Embryonic facial prominence (tissue), 1 donor: Measurements from ENCODE around the gene RSPH10B2.
"Not testable (repeated sequence)": the region's sequence is repeated elsewhere in the genome, so short reads cannot be mapped to it uniquely, and the experiment has no call there.

Experiments used
- DNase-seq: peaks from one replicate; pipeline ENCODE4 v3.0.0-alpha.2; 2016; ENCODE audit errors: extremely low spot score

Gene RSPH10B2

DNA sequence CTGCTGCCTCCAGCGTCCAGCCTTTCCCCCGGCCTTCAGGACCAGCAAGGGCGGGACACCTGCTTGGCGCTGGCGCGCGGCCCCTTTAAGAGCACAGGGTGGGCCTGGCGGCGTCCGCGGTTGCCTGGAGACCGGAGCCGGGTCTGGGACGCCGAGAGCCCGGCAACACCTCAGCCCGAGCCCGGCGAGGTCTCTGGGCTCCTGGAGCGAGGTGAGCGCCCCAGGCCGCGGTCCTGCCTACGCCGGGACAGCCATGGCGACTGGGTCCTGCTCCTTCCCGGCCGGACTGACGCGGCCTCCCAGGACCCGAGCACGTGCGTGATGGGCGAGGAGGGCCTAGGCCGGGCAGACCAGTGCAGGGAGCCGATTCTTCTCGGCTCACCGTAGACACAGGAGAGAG, at the start of gene RSPH10B2:
Gene RSPH10B2 (plus strand): TSS at position 140 of the 400 bp plus-strand sequence. CDS start 3,575 bp downstream, outside the sequence.
- not testable (repeated sequence) for DNase-seq

DNA sequence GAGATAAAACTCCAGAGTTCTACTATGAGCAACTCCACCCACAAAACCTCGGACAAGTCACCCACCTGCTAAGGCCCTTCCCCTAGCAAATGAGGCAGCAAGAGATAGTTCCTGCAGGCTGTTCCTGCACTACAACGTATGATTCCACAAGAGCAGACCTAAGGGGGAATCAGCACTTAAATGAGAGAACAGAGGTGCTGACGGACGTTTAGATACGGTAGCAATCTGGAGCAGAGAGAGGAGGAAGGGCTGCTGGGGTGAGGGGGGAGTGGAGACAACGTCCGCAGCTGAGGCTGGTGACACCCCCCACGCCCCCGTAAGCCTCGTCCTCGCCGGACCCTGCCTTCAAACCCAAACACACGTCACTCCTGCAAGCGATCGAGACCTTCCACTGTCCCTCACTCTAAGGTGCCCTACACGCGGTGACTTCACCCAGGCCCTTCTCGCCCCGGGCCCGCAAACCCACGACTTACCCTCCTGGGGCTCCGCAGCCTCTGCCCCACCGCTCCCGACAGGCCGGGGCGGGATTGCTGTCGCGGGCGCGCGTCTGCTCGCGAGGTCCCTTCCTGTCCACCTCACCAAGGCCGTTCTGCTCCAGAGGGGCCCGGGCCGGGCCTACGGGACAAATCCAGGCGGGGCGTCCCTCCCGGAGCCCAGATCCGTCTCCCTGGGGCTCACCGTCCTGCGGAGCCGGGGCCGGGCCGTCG, 47.8 kb upstream of the RSPH10B2 start:
- no peak for DNase-seq

DNA sequence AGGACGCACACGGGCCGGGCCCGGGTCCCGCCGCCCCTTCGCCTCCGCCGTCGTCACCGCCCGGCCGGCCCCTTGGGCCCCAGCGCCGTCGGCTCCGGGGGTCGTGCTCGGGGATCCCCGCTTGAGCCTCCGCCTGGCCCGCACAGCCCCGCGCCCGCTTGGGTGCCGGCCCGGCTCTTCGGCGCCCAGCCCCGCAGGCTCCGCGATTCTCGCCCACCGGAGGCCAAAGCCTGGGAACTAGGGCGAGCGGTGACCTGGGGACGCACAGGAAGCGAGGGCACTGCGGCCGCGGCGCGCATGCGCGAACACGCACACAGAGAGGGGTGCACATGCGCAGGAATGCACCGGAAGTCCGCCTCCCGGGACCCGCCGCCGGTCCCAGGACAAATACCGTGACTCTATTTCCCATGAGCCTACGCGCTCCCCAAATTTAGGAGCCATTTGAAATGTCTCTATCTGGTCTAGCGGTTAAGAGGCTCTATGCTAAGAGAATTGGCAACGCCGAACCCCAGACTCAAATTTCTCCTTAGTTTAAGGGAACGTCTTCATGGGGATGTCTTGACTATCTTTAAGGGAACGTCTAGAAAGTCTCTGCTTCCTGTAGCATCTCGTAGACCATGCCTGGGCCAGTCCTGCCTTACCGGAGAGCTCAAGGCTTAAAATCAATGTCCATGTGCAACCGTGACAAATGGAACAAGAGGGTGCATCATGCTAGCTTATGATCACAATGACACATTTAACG, 47.1 kb upstream of the RSPH10B2 start, which contains the start of gene ZNF12:
Gene ZNF12 (minus strand): TSS at position 282 of the 742 bp plus-strand sequence. CDS start 1,774 bp downstream, outside the sequence.
- peak; percentile 88 for DNase-seq

DNA sequence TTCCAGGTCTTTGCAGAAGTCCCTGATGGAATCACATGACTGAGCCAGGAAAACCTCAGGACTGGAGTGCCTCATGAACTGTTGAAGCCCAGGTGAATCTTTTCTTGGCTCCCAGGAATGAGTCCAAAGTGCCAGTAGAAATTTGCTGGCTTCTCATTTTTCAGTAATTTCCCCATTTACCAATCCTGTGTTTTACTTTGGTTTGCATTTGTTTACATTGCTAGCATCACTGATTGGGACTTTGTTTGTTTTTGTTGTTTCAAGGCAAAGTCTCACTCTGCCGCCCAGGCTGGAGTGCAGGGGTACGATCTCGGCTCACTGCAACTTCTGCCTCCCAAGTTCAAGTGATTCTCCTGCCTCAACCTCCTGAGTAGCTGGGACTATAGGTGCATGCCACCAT, 45.6 kb upstream of the RSPH10B2 start:
- DNase-seq: no peak

DNA sequence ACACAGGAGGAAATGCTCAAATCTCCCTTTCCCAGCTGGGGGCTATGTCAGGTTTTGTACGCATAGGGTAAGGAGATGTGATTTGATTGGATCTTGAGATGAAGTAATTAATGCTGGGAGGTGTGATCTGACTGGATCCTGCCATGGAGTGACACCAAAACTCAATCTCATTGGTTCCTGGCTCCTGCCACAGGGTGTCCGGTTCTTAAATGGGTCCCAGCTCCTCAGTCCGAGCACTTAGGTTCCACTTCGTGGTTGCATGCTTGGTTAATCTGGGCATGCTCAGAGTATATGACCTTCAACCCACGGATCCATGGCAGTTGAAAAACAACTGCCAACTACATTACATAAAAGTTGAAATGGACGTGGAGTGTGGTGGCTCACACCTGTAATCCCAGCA, 44.1 kb upstream of the RSPH10B2 start:
- DNase-seq: no peak

DNA sequence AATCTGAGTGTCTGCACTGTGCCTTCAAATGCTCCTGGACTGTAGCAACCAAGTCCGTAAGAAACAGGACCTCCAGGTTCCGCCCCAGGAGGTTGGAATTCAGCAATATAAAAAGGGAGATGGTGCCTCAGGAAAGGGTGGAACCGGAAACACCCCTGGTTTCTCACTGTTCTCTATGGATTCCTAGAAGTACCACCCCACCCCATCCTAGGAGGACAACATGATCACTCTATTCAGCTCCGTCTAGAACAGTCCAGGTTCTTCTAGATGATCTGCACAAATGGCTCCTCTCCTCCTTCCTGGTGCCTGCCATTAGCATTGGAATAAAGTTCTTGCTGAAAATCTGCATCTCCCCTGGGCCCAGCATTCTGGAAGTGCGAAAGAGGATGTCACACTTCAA, 39.5 kb upstream of the RSPH10B2 start:
- no peak for DNase-seq

DNA sequence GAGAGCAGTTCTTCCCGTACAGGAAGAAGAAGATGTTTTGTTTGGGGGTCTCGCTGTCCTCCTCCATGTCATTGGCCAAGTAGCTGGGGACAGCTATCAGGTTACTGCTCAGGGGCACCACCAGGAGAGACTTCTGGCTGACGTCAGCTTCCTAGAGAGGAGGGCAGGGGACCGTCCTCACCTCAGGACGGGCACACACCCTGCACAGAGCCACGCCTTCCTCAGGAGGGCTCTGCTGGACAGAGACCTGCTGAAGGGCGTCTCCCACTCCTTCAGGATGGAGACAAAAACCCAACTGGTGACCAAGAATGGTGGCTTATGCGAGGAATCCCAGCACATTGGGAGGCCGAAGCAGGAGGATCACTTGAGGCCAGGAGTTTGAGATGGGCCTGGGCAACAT, 38.0 kb upstream of the RSPH10B2 start:
- not testable (repeated sequence) for DNase-seq

DNA sequence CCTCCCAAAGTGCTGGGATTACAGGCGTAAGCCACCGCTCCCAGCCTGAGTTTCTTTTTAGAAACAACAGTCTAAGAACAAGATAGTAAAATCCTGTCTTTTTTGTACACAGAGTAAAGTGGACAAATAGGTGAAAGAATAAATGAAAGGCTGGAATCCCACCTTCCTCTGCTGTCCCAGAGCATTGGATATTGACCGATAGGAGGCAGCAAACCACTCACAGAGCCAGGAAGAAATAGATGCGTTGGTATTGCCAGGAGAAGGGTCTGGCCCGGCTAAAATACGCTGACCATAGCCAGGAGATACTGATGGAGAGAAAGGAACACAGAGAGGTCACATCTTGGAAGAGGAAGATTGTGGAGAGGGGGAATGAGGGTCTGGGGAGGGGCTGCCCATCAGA, 35.8 kb upstream of the RSPH10B2 start:
- no peak for DNase-seq

DNA sequence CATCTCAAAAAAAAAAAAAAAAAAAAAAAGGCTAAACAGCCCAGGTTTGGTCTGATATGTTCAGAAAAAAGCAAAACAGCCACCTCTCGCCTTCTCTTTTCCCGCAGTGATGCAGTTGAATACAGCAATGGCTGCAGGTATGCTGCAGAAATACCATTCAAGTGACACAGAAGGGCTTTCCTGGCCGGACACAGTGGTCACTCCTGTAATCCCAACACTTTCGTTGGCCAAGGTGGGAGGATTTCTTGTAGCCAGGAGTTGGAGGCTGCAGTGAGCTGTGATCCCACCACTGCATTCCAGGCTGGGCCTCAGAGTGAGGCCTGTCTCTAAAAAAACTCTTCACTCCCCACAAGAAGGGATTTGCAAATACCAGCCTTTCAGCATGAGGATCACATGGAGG, 29.6 kb upstream of the RSPH10B2 start:
- DNase-seq: not testable (repeated sequence)

DNA sequence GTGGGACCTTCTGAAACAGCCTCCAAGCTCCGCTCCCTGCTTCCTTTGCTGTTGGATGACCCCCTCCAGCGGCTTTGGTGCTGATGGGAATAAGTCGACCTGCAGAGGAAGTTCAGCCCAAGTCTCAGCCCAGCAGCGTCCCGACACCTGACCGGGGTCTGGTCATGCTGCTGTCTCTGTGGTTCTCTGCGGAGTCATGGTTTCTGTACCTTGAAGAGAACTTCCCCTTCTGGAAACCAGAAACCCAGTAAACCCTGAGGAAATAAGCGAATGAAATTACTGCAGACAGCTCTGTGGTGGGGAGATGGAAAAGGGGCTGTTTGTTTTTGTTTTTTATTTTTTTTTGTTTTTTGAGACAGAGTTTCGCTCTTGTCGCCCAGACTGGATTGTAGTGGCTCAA, 28.9 kb upstream of the RSPH10B2 start:
- DNase-seq: no peak

DNA sequence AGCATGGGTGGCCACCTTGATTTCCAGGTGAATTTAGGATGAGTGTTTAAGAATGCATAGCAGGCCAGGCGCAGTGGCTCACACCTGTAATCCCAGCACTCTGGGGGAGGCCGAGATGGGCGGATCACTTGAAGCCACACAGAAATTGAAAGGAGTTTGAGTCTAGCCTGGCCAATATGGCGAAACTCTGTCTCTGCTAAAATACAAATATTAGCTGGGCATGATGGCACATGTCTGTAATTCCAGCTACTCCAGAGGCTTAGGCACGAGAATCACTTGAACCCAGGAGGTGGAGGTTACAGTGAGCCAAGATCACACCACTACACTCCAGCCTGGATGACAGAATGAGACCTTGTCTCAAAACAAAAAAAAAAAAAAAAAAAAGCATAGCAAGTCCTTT, 27.6 kb upstream of the RSPH10B2 start:
- DNase-seq: not testable (repeated sequence)

DNA sequence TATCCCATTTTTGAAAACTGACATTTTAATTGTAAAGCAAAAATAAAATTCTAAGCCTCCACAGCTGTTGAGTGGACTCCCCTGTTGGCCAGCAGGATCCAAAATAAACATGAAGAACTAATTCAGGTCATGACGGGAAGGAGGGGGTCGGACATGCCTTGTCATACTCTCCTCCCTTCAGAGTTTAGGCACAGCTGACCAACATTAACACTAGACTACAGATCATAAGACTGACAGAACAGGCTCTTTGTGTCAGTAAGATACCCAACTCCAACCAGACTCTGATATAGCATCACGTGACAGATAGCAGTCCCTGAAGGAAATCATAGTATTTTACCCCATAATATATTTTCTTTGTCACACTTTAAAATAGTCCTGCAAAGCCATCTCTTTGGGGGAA, 26.2 kb upstream of the RSPH10B2 start:
- DNase-seq: no peak

DNA sequence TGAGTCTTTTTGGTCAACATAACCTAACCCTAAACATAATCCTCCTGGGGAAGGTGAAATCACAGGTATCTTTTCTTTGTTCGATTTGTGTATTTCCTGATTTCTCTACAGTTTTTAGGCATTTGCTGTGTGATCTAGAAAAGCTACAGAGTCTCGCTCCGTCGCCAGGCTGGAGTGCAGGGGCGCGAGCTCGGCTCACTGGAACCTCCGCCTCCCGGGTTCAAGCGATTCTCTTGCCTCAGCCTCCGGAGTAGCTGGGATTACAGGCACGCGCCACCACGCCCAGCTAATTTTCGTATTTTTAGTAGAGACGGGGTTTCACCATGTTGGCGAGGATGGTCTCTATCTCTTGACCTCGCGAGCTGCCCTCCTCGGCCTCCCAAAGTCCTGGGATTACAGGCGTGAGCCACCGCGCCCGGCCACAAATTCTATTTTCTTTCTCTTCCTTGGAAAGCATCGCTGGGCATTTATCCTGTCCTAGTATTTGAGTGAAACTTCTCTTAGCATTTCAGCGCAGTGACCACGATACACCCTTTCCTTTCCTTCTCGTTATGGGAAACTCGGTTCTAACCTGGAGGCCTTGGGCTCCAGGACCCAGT, 24.9 kb upstream of the RSPH10B2 start:
- DNase-seq: not testable (repeated sequence)

DNA sequence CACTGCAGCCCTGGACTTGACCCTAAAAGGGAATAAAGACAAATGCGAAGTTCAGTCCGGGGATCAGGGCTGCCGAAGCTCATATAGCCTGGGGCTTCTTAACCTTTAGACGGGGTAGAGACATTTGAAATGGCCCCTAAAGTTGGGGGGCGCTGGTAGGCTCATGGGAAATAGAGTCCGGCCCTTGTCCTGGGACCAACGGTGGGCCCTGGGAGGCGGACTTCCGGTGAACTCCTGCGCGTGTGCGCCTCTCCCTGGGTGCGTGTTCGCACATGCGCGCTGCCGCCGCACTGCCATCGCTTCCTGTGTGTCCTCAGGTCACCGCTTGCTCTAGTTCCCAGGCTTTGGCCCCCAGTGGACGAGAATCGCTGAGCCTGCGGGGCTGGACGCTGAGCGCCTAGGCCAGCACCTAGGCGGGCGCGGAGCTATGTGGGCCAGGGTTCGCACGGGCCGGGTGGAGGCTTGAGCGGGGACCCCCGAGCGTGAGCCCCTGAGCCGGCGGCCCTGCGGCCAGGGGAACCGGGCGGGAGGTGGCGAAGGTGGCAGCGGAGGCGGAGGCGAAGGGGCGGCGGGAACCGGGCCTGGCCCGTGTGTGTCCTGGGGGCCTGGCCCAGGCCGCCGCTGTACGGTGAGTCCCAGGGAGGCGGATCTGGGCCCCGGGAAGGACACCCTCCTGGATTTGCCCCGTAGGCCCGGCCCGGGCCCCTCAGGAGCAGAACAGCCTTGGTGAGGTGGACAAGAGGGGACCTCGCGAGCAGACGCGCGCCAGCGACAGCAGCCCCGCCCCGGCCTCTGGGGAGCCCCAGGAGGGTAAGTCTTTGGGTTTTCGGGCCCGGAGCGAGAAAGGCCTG, 24.2 kb upstream of the RSPH10B2 start:
- peak; percentile 64 for DNase-seq

DNA sequence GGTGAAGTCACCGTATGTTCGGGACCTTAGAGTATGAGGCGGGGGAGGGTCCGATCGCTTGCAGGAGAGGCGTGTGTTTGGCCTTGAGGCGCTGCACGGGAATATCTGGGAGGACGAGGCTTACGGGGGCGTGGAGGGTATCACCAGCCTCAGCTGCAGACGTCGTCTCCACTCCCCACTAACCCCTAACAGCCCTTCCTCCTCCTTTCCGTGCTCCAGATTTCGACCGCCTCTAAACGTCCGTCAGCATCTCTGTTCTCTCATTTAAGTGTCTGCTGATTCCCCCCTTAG, 23.6 kb upstream of the RSPH10B2 start:
- DNase-seq: no peak

DNA sequence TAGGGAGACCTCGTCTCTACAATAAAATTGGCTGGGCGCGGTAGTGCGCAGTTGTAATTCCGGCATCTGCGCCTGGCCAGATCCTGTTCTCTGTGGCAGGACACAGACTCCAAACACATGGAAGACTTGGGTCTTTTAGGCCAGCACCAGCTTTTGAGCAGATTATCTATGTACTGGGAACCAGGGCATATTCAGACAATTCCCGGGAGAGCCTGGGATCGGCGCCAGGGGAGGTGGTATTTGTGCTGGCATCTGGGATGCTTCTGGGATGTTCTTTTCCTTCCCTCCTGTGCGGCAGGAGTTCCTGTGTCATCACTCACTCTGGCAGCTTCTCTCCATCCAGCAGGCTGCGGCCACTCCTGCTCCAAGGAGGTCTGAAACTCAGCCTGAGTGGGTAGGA, 15.5 kb upstream of the RSPH10B2 start:
- DNase-seq: not testable (repeated sequence)

DNA sequence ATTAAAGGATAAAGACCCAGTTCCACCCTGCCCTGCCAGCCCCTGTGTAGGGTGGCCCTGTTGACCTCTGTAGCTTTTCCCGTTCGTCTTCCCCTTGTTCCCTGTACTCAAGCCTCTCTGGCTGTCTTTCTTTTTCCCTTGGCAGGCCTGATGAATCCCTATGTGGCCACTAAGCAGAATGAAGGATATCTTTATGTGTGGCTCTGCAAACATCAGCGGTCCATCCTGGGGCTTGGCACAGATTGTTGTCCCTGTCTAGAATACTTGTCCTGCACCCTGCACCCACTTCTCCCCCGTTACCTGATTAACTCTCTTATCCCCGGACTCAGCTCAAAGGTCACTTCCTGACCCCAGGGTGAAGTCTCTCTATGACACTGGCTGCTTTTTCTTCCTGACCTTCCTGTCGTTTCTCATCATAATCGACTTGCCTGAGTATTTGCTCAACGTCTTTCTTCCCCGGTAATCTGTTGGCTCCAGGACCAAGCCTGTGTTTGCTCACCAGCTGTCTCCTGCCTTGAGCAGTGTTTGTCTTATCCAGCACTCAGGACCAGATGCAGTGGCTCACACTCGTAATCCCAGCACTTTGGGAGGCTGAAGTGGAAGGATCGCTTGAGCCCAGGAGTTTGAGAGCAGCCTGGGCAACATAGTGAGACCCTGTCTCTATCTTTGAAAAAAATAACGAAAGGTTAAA, 9.3 kb upstream of the RSPH10B2 start:
- DNase-seq: not testable (repeated sequence)

DNA sequence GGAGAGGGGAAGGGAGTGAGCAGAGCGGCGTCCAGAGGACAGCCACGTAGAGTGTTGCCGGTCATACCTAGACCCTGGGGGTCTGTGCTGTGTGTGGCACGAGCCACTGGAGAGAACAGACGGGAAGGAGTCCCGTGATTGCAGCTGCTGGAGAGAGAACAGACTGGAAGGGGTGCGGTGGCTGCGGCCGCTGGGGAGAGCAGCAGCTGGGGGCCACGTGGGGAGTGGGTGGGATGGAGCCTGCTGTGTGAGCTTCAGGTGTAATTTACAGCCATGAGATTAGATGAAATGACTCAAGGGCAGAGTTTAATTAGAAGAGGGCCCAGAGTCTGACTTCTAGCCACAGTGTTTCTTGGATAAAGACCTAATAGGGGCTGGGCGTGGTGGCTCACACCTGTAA, 4.6 kb upstream of the RSPH10B2 start:
- DNase-seq: not testable (repeated sequence)

DNA sequence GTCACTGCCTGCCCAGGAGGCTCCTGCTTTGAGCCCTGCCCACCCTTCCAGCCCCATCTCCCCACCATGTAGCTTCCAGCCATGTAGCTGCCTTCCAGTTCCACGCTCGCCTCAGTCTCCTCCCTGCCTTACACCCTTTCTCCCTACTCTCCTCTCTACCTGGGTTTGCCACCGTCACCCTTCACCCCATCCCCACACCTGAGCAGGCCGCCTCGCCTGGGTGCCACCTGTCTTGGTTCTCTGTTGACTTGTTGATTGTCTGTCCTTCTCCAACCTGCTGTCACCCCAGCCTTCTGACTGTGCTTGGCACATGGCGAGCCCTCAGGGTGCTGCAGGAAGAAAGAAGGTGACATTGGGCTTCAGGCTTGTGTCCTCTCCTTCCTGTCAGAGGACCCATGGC, 3.7 kb upstream of the RSPH10B2 start:
- DNase-seq: not testable (repeated sequence)

DNA sequence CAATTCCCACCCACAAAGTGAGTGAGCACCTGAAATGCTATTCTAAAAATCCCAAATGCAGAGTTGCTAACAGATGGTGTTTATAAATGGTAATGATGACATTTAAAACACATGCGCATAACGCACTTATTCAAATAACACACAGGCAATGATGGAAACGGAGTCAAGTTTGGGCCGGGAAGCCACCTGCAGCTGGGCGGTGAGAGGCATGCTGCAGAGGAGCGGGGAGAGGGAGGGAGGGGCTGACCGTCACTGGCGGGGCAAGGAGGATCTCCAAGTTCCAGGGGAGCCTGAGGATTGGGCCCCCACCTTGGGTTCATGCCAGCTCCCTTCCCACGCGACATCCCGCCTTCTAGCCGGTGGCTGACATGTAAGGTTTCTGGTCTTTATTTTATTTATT, 7.3 kb downstream of the RSPH10B2 start:
- not testable (repeated sequence) for DNase-seq

DNA sequence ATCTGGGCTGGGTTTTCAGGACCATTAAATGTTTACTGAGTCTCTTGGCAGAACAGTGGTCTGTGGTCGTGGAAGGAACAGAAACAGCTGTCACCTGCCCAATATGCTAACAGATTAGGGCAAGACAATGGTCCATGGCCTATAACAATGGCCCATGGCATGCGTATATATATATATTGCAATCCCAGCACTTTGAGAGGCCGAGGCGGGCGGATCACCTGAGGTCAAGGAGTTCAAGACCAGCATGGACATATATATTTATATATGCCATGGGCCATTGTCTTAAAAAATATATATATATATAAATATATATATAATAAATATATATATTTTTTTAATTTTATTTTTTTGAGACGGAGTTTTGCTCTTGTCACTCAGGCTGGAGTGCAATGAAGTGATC, 27.7 kb downstream of the RSPH10B2 start:
- not testable (repeated sequence) for DNase-seq
